Suprapubic skin (tissue), 4 donors: ENCODE data around the gene SPATC1L.

Experiments
- CTCF ChIP-seq, 2 donors: fragments of 200-600 bp in 1 of 2; fragments of 450-650 bp in 1 of 2; sonication (generic) in 1 of 2; IDR thresholded peaks; one replicate each; pipeline ENCODE4 v1.5.1; 2016 to 2019; ENCODE audit warnings: antibody characterized with exemption in 2 of 2, mild to moderate bottlenecking in 1 of 2, moderate library complexity in 1 of 2
- EP300 ChIP-seq: sonication (generic); formaldehyde crosslinking; IDR thresholded peaks from one replicate; pipeline ENCODE4 v1.6.1; 2017; ENCODE audit warnings: antibody characterized with exemption
- POLR2A ChIP-seq, 2 donors: fragments of 450-650 bp; IDR thresholded peaks; one replicate each; pipeline ENCODE4 v1.6.1; 2017; ENCODE audit warnings: antibody characterized with exemption in 2 of 2, mild to moderate bottlenecking in 2 of 2, moderate library complexity in 2 of 2
- POLR2AphosphoS5 ChIP-seq, 3 donors: sonication (generic); formaldehyde crosslinking; IDR thresholded peaks; one replicate each; pipeline ENCODE4 v1.6.1; 2017; ENCODE audit warnings: antibody characterized with exemption in 3 of 3

- TF ChIP-seq POLR2A (IDR thresholded peaks at IDR 0.05): no peak
- no peak for TF ChIP-seq POLR2AphosphoS5 (IDR thresholded peaks at IDR 0.05)
- TF ChIP-seq CTCF (IDR thresholded peaks at IDR 0.05): no peak
- no peak for TF ChIP-seq EP300
Measured at GRCh38 chr21:46179708-46180078, 4.6 kb downstream of the SPATC1L start.
